HG02642 (cell line): ENCODE data around the gene ARL9.

Experiments
- ATAC-seq: cut with Tn5 transposase; IDR thresholded peaks from one replicate; pipeline ENCODE4 v1.9.1; 2021; ENCODE audit warnings: mild to moderate bottlenecking; ENCODE audit not compliant: unreplicated experiment, poor library complexity

Gene ARL9

GRCh38 chr4:56531149-56531770, 25.7 kb downstream of the ARL9 start:
- ATAC-seq, result no peak

GRCh38 chr4:56531823-56532222, 26.2 kb downstream of the ARL9 start:
- ATAC-seq, result no peak

GRCh38 chr4:56532239-56532638, 26.6 kb downstream of the ARL9 start:
- no peak for ATAC-seq

GRCh38 chr4:56535915-56536314, 30.3 kb downstream of the ARL9 start:
- no peak for ATAC-seq

GRCh38 chr4:56537147-56537546, 31.6 kb downstream of the ARL9 start:
- no peak for ATAC-seq

- no peak for ATAC-seq
Measured at GRCh38 chr4:56540826-56541225, 35.2 kb downstream of the ARL9 start.

- ATAC-seq, result peak; percentile 100
Measured at GRCh38 chr4:56544573-56545131, 39.1 kb downstream of the ARL9 start.

GRCh38 chr4:56550642-56551041, 45.1 kb downstream of the ARL9 start:
- no peak for ATAC-seq

GRCh38 chr4:56551516-56551915, 45.9 kb downstream of the ARL9 start:
- no peak for ATAC-seq

GRCh38 chr4:56552273-56552672, 46.7 kb downstream of the ARL9 start:
- ATAC-seq, result no peak

- no peak for ATAC-seq
Measured at GRCh38 chr4:56570041-56570440, 64.5 kb downstream of the ARL9 start.
